ENCODE results near the gene CD72.

DNA sequence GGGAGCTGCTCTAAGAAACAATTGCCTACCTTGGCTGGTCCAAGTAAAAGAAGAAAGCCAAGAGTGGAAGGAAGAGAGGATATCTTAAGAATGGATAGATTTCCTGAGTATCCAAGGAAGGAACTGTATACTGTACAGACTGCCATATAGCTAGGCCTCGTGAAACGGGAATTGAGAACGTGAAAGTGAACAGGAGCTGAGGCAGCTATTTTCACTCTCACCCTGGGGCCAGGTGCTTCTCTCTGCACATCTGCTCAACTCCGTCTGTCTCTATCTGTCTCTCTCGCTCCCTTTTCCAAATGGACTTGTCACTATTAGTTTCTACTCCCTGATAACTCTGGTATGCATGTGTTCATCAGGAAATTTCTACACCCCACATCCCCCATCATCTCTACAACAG is 49.0 kb downstream of the CD72 start:
- TF ChIP-seq CTCF (conservative IDR thresholded peaks at IDR 0.05; ENCODE audit: low read length) (no peak), EZH2phosphoT487 (IDR thresholded peaks at IDR 0.05; ENCODE audit: borderline replicate concordance, low read depth, low read length) (no peak)
